ENCODE results near the gene SLC45A1.

GRCh38 chr1:8386247-8386646, 68.3 kb downstream of the SLC45A1 start:
- TF ChIP-seq CTCF (IDR thresholded peaks at IDR 0.05) (no peak), POLR2A (IDR thresholded peaks at IDR 0.05) (no peak), POLR2AphosphoS5 (IDR thresholded peaks at IDR 0.05) (no peak), EP300 (IDR thresholded peaks at IDR 0.05) (no peak)

All from suprapubic skin (tissue), 4 donors.